Endothelial cell of umbilical vein (primary cell): Measurements from ENCODE around the gene XXYLT1.

Experiments
- CTCF ChIP-seq, 2 donors: IDR thresholded peaks; 1 replicate in 1 of 2; 2 replicates in 1 of 2; pipeline ENCODE4 v1.5.1; 2011; ENCODE audit warnings: low read length in 2 of 2, mild to moderate bottlenecking in 2 of 2, moderate library complexity in 2 of 2, control low read depth in 1 of 2, inconsistent platforms in 1 of 2, low read depth in 1 of 2; ENCODE audit not compliant: insufficient read depth in 1 of 2; ENCODE audit errors: extremely low read depth in 1 of 2
- POLR2A ChIP-seq: IDR thresholded peaks from 2 replicates; pipeline ENCODE4 v1.6.1; 2012; ENCODE audit warnings: low read depth, mild to moderate bottlenecking, control low read depth, low read length
- POLR2AphosphoS5 ChIP-seq: IDR thresholded peaks from 2 replicates; pipeline ENCODE4 v1.6.1; 2012; ENCODE audit warnings: low read depth, mild to moderate bottlenecking, control low read depth, low read length, moderate library complexity; ENCODE audit not compliant: insufficient read depth

GRCh38 chr3:195164573-195165264 lies 106.2 kb downstream of the XXYLT1 start:
- TF ChIP-seq CTCF (IDR thresholded peaks at IDR 0.05; ENCODE audit: extremely low read depth in 1 of 2, insufficient read depth in 1 of 2, low read depth in 1 of 2, low read length in 2 of 2) = no peak
- TF ChIP-seq POLR2AphosphoS5 = no peak
- no peak for TF ChIP-seq POLR2A
